ENCODE results near the gene ANXA4.
A peak's percentile ranks its signal among the peaks of the same experiment; 100 is the strongest.

The ANXA4 gene

DNA sequence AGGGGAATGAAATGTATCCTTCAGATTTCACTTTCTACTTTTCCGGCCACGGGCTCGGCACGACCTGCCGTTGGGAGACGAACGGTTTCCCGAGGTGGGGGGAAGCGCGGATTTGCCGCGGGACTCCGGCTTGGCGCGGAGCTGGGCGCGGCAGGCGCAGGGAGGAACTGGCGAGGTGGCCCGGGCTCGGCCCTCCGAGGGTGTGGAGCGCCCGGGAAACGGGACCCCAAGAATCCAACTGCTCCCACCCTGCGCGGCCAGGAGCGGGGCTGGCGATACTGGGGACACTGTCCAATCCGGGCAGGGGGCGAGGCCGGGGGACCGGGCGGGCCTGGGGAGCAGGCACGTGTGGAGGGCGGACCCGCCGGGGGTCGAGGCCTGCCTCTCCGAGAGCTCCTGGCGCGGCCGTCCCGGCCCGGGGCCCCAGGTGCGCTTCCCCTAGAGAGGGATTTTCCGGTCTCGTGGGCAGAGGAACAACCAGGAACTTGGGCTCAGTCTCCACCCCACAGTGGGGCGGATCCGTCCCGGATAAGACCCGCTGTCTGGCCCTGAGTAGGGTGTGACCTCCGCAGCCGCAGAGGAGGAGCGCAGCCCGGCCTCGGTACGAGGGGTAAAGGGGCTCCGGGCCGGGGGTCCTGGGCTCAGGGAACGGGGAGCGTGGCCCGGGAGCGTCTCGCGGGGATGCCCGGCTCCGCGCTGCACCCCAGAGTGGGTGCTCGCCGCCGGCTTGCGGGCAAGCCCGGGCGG, at the start of gene ANXA4:
ANXA4 (plus strand) TSS at position 560 of the 747 bp plus-strand sequence. CDS start 39,432 bp downstream, outside the sequence.
- peak; percentile 76 for DNase-seq

DNA sequence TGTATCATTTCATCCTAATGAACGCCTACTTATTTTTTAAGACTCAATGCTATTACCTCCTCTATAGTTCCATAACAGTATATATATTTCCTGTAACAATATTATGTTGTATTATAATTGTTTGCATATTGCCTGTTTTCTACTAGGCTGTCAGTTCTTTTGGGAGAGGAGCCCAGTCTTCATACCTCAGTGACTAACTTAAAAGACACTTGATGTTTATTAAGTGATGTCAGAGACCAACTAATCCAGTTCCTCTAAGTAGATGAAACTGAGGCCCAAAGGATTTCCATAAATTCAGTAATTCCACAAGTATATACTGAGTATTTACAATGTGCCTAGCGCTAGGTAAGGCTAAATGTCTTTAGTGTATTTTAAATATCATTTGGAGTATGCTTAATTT, 49.5 kb upstream of the ANXA4 start:
- no peak for DNase-seq

DNA sequence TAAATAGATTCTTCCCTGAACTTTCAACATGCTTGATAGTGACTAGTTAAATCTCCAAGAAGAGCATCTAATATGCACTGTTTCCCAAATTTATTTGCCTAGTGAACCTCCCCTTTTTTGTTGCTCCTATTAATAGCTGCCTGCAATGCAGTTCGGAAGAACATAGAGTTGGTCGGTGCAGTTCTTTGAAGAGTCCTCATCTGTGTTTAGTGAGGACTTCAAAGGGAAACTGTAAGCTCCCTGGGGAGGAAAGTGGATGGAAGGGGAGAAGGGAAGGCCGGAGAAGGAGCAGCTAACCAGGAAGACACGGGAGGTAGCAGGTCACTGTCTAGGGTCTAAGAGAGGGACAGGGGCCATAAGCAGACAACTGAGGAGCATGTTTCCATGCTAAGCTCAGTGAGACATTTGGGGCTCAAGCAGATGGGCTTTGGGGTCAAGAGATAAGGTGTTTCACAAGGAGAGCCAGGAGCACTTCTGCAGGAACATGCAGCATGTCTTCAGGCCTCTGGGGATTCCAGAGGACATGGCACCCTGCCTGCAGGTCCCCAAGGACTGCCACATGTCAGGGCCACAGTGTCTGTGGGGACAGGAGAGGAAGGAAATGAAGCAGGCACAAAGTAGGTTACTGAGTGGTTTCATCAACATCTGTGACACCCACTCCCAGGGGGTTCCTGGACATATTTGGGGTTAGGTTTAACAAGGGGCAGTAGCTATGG, 48.7 kb upstream of the ANXA4 start:
- peak; percentile 57 for DNase-seq

DNA sequence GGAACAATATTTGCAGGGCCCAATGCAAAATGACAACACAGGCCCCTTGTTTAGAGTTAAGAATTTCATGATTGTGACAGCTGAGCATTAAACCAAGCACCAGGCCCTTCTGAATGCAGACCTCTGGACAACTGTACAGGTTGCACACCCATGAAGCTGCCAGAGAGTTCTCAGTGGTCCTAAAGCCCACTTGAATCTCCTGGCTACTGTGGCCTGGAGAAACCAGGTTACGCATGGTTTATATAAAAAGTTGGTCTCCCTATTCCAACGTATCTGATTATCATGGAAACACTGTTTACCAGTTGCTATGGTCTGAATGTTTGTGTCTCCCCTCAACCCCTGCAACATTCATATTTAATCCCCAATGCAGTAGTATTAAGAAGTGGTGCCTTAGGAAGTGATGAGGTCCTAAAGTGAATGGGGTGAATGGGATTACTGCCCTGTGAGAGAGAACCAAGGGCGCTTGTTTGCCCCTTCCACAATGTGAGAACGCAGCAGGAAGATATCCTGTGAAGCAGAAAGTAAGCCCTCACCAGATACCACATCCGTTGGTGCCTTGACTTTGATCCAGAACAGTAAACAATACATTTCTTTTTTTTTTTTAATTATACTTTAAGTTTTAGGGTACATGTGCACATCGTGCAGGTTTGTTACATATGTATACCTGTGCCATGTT, 48.0 kb upstream of the ANXA4 start:
- peak; percentile 68 for DNase-seq

DNA sequence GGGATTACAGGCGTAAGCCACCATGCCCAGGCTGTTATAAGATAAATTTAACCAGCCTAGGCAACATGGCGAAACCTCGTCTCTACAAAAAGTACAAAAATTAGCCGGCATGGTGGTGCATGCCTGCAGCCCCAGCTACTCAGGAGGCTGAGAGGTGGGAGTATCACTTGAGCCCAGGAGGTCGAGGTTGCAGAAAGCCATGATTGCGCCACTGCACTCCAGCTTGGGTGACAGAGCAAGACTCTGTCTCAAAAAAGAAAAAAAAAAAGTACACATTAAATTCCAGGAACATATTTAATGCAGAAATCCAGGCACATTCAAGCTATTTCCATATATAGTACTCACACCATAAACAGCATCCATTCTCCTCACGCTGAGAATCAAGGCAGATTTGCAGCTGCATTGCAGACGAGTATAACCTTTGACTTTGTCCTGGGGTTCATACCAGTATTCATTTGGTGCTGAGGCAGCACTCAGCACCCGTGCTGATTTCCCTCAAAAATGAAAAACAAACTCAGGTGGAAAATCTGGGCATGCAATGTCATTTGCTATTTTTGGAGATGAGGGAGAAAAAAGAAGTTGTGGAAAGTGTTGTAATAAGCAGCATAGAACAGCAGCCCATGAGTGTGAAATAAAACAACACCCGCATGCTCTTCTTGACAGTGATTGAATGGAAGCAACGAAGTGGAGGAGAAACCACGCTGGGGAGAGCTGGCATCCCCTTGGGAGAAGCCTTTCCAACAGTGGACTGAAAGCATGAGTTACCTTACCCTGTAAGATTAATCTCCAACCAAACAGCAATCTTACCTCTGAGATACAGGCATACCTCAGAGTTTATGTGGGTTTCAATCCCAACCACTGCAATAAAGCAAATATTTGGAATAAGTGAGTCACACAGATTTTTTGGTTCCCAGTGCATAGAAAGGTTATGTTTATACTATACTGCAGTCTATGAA, 46.8 kb upstream of the ANXA4 start:
- no peak for DNase-seq

DNA sequence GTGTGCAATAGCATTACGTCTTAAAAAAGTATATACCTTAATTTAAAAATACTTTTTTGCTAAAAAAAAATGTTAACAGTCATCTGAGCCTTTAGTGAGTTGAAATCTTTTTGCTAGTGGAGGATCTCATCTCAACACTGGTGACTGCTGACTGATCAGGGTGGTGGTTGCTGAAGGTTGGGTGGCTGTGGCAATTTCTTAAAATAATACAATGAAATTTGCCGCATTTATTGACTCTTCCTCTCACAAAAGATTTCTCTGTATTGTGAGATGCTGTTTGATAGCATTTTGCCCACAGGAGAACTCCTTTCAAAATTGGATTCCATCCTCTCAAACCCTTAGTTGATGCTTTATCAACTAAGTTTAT, 46.1 kb upstream of the ANXA4 start:
- no peak for DNase-seq

DNA sequence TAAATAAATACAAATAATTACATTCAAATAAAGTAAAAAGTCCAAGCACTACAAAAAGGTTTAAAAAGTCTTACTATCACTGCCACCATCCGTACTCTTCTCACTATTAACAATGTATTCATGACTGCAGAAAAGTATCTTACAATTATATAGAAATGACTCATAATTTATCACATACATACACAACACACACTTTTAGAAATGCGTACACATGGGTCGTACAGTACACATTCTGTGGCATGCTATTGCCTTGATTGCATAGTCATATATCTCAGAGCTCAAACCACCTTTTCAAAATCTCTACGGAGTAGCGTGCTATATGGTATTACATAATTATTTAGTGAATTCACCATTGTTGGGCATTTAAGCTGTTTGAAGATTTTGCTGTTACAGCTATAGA, 41.6 kb upstream of the ANXA4 start:
- DNase-seq, result no peak

DNA sequence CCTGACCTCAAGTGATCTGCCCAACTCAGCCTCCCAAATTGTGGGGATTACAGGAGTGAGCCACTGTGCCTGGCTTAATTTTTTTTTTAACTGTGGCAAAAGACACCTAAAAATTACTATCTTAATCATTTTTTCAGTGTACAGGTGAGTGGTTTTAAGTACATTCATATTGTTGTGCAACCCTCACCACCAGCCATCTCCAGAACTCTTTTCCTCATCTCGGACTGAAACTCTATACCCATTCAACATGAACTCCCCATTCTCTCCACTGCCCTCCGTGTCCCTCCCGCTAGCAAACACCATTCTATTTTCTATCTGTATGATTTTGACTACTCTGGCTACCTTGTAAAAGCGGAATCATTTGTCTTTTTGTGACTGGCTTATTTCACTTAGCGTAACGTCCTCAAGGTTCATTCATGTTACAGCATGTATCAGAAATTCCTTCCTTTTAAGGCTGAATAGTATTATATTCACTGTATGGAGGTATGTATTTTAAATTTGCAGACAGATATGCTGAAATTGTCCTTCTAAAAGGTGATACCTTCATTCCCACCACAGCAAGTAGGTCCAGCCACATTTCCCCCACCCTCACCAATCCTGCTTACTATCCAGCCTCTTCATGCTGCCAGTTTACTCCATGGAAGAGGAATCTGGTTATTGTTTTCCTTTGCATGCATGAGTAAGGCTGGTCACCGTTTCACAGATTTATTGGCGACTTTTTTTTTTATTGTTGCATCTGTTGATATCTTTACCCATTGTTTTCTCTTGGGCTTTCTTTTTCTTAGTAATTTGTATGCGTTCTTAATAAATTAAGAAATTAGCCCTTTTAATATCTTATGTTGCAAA, 40.6 kb upstream of the ANXA4 start:
- DNase-seq, result no peak

DNA sequence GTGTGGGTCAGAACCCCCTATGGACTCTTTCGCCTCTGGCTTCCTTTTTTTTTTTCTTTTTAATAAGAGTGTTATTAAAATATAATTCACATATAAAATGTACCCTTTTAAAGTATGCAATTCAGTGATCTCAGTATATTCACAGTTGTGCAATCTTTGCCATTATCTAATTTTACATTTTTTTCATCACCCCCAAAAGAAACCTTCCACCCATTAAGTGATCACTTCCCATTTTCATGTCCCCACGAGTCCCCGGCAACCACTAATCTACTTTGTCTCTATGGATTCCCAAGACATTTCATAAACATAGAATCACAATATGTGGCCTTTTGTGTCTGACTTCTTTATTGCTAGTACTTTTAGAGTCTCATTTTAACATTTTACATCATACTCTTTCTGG, 38.7 kb upstream of the ANXA4 start:
- DNase-seq, result no peak

DNA sequence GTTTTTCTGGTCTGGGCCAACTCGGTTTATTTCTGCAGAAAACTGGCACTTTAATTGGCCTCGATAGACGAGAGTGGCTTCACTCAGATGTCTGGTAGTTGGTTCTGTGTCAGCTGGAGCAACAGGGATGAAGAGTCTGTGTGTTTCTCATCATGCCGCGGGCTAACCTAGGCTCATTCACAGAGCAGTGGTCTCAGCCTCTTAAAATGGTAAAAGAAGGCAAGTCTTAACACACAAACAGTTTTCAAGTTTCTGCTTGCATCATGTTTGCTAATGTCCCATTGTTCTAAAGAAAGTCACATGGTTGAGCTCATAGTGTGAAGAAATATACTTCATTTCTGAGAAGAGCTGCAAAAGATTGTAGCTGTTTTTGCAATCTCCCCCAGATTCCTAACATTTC, 37.5 kb upstream of the ANXA4 start:
- no peak for DNase-seq

DNA sequence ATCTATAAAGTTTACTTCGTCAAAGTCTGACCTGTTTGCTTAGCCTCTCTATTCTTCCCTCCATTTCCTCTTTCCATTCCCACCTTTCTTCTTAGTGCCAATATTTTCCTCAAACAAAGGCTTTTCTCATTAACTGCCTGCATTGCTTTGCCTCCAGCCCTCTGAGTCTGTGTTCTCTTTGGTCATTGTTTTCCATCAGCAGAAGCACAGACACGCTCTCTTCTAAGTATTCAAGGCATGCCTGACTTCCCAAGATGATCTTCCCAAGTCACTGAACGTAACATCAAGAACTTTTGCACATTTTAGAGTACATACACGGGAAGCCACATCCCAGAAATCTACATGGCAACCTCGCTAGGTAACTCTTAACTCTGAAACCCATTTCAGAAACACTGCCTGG, 32.6 kb upstream of the ANXA4 start:
- DNase-seq, result no peak

DNA sequence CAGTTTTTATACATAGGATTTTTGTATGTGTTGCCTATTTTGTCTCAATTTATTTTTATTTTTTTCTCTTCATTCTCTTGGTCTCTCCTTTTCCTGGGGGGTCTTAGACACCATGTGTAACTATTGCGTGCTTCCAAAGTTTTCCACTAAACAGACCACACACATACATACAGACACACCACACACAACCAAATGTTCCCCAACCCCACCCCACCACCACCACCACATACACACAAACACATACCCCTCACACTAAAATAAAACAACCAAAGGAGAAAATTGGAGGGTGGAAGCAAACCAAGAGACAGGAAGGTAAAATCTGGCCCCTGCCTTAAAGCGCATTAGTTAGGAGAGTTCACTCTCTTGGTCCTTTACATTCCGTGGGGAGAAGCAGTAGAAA, 30.0 kb upstream of the ANXA4 start:
- no peak for DNase-seq

DNA sequence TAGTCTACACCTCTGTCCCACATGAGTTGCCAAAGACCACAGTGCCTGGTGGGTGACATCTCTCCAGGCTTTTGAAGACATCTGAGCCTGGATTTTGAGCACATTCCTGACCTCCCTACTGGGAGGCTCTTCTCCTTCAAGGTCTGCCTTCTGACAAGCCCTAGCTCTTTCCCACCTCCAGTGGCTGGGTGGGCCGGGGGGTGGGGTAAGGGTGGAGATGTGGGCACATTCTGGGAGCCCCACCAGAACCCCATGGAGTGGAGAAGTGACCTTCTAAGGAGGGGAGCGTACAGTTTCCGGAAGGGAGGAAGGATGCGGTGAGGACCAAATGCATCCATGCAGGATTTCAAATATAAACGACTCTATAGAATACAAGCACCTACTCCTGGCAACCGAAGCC, 27.9 kb upstream of the ANXA4 start:
- no peak for DNase-seq

DNA sequence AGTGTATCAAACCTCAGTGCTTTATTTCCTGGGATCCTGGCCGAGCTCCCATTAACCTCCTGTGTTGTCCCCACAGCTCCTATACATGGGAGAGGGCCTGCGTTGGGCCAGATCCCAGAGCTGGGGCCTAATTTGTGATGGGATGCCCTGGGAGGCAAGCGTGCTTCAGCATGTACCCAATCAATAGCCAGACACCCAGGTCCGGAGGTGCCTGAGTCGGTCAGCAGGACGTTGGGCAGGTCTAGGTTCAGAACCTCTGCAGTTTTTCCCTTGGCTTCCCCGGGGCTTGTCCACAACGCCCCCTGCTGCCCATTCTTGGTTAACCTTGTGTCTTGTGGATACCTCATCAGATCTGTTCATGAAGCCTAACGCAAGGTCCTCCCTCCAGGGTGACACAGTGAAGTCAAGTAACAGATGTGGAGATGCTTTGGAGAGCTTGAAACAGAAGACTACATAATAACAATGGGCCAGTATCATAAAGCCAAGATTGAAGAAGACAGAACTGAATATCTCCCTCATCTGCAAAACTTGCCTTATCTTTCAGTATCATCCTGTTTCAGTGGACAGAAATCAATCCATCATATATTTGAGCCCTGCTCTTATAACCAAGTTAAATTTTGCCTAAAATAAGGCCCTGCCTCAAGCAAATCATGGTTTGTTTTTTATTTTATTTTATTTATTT, 27.3 kb upstream of the ANXA4 start:
- DNase-seq, result peak; percentile 94

DNA sequence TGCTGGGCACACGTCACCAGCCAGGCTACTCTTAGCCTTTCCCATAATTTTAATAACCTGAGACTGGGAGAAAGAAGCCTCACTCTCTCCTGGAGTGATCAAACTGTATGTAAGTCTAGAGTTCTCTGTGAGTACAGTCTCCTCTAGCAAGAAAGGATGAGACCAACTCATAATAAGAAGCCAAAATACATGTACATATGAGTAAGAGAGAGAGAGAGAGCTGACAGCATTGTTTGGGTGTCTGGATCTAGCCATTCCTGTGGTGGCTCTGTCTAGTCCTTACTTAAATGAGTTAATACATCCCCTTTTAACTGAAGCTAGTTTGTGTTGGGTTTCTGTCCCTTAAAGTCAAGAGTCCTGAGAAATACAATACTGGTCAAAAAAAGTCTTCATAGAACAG, 26.0 kb upstream of the ANXA4 start:
- DNase-seq, result no peak

DNA sequence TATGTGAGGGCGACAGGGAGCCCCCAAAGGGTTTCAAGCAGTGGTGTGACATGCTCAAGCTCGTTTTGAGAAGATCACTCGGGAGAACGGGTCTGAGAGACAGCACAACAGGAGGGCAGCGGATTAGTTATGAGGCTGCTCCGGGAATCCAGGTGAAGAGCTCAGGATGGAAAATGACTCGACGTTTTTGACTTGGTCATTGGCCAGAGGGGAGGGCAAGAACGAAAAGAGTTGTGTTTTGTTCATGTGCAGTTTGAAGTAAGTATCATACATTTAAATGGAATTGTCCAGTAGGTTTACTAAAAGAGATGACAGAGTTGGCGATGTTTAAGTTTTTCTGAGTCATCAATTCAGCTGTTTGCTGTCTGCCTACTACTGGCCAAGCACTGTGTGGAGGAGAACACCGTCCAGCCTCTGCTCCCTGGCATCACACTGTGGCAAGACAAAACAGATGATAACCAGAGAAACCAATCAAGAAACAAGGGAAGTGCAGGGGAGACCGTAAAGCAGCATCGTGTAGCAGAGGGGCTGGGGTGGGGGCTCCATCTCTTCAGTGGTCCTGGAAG, 25.3 kb upstream of the ANXA4 start:
- no peak for DNase-seq

DNA sequence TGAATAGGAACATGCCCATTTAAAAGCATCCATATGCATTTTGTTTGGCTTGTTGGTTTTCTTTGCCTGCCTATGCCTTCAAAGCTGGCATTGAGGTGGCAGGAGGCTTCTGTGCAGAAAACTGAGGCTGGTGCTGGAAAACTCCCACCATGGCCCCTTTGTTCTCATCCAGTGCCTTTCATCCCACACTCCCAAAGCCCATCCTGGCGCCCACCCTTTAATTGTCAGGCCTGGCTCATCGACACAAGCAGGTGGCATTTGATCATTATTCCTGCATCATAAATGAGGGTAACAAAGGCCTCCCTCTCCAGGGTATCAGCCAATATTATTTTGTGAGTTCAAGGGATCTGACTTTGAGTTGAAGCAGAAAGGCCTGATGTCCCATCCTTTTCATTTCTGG, 24.7 kb upstream of the ANXA4 start:
- DNase-seq, result no peak

DNA sequence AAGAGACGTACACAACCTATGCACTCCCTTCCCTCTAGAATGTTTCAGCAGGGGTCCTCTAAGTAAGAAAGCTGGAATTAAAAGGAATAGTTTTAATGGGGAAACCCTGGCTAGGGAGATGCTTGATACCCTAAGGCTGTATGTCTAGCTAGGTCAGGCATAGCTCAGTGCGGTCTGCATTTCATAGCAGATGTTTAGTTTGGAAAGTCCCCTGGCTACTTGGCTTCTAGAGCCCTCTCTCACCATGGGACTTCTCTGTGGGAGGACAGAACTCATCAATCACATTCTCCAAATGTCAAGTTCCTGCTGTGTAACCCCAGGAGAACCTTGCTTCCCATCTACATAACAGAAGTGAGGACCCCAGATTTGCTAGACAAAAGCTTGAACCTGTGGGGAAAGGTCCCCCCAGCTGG, 24.1 kb upstream of the ANXA4 start:
- DNase-seq, result no peak

DNA sequence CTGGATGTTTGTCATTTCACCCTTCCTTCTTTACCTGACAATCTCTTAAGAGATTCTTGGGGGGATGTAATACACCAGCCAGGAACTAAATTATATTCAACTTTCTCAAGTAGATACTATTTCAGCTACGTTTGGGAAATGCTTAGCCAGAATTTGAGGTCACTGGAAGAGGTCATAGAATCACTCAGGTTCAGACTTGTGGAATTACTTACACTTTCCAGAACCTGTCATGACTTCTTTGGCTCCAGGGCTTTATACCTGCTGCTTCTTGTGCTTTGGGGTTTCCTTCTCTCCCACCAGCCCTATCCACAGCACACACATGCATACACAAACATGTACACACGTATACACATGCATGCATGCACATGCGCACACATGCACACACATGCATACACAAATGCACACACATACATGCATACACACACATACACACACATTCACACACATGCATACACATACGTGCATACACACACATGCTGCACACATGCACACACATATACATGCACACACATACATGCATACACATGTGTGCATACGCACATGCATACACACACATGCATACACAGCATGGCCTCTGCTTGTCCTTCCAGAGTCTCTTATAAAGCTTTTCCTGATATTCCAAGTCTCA, 23.5 kb upstream of the ANXA4 start:
- no peak for DNase-seq

DNA sequence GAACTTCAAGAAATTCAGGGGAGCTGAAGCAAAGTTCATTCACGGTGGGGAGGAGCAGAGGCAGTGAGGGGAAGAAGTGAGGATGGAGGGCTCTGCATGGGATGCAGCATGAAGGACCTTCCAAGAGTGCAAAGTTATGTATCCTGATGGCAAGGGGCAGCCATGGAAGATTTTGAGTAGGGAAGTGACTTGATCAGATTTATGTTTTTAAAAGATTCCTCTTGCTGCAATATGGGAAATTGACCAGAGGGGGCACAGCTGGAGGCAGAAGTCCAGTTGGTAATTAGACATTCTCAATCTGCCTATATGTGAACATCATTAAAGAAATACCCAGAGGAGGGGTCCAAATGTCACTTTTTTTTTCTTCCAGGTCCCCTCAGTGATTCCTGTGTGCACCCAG, 21.5 kb upstream of the ANXA4 start:
- DNase-seq, result no peak

DNA sequence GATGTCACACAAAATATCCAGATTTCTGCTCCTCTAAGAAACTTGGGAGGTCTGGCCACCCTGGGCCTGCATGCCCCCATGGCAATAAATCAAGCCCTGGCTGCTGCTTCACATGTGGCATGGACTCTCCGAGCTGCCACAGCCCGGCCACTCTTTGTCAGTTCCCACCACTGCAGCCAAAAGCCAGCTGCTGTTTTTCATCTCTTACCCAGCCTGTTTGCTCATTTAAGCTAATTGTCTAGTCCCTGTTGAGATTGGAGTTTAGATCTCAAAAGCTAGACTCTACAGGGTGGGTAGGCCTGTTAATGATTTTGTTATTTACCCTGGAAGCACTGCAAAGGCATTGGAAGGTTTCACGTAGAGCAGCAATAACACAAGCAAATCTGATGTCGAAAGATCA, 20.9 kb upstream of the ANXA4 start:
- DNase-seq, result no peak

Data from CD4-positive, alpha-beta T cell treated with Interleukin-6 for 4 hours (primary cell).